ENCODE results near the gene CAMK2G. TPM values are rescaled to one million over a fixed set of nuclear protein-coding genes. Genes with fewer than 3 reads are reported as not detected.
A peak's percentile ranks its signal among the peaks of the same experiment; 100 is the strongest.

Gene CAMK2G
- total RNA-seq, 1 donor from 2014 or later = 15.9 TPM

- H3K27ac Mint-ChIP-seq = no peak overlapping the region
- H3K4me1 Mint-ChIP-seq (ENCODE audit: low read depth) = peaks cover 89% of the 10 kb centered on the region
- no peak for DNase-seq (ENCODE audit: low spot score)
- H3K9me3 Mint-ChIP-seq = no peaks in the 10 kb centered on the region
- H3K27me3 Mint-ChIP-seq (ENCODE audit: insufficient read depth) = no peaks in the 10 kb centered on the region
- no peak overlapping the region for H3K4me3 Mint-ChIP-seq
- intact Hi-C loops (cut with micrococcal nuclease) = no loop called here
- H3K36me3 Mint-ChIP-seq (ENCODE audit: low read depth) = peaks cover 24% of the 10 kb centered on the region
Observed at GRCh38 chr10:73863039-73863817, 11.1 kb downstream of the CAMK2G start.

GRCh38 chr10:73862011-73862410 is 12.3 kb downstream of the CAMK2G start:
- no peak overlapping the region for H3K4me3 Mint-ChIP-seq
- no peak overlapping the region for H3K27ac Mint-ChIP-seq
- no peaks in the 10 kb centered on the region for H3K9me3 Mint-ChIP-seq
- intact Hi-C loops (cut with micrococcal nuclease) = no loop called here
- no peak for DNase-seq (ENCODE audit: low spot score)
- H3K36me3 Mint-ChIP-seq (ENCODE audit: low read depth) = peaks cover 24% of the 10 kb centered on the region
- H3K4me1 Mint-ChIP-seq (ENCODE audit: low read depth) = peaks cover 89% of the 10 kb centered on the region
- H3K27me3 Mint-ChIP-seq (ENCODE audit: insufficient read depth) = no peaks in the 10 kb centered on the region

- DNase-seq (ENCODE audit: low spot score) = no peak
- H3K4me1 Mint-ChIP-seq (ENCODE audit: low read depth) = peaks cover 76% of the 10 kb centered on the region
- H3K4me3 Mint-ChIP-seq = peak overlapping the region; percentile 1
- peaks cover 26% of the 10 kb centered on the region for H3K36me3 Mint-ChIP-seq (ENCODE audit: low read depth)
- no peaks in the 10 kb centered on the region for H3K27me3 Mint-ChIP-seq (ENCODE audit: insufficient read depth)
- peak overlapping the region; percentile 53 for H3K27ac Mint-ChIP-seq
- intact Hi-C loops (cut with micrococcal nuclease) = no loop called here
- no peaks in the 10 kb centered on the region for H3K9me3 Mint-ChIP-seq
Observed at GRCh38 chr10:73859784-73860491, 14.4 kb downstream of the CAMK2G start.

- intact Hi-C loops (cut with micrococcal nuclease) = no loop called here
- Mint-ChIP-seq H3K4me1 (ENCODE audit: low read depth) (peaks cover 73% of the 10 kb centered on the region), H3K27me3 (ENCODE audit: insufficient read depth) (no peaks in the 10 kb centered on the region), H3K27ac (peak overlapping the region; percentile 53), H3K4me3 (peak overlapping the region; percentile 1), H3K36me3 (ENCODE audit: low read depth) (peaks cover 31% of the 10 kb centered on the region), H3K9me3 (no peaks in the 10 kb centered on the region)
- DNase-seq (ENCODE audit: low spot score) = peak; percentile 37
Observed at GRCh38 chr10:73859428-73859783, 14.9 kb downstream of the CAMK2G start.

GRCh38 chr10:73858750-73859427 is 15.5 kb downstream of the CAMK2G start:
- peak overlapping the region; percentile 77 for H3K27ac Mint-ChIP-seq
- DNase-seq (ENCODE audit: low spot score) = no peak
- peak overlapping the region; percentile 72 for H3K4me3 Mint-ChIP-seq
- H3K4me1 Mint-ChIP-seq (ENCODE audit: low read depth) = peaks cover 70% of the 10 kb centered on the region
- H3K27me3 Mint-ChIP-seq (ENCODE audit: insufficient read depth) = no peaks in the 10 kb centered on the region
- intact Hi-C loops (cut with micrococcal nuclease) = no loop called here
- no peaks in the 10 kb centered on the region for H3K9me3 Mint-ChIP-seq
- peaks cover 30% of the 10 kb centered on the region for H3K36me3 Mint-ChIP-seq (ENCODE audit: low read depth)

DNA sequence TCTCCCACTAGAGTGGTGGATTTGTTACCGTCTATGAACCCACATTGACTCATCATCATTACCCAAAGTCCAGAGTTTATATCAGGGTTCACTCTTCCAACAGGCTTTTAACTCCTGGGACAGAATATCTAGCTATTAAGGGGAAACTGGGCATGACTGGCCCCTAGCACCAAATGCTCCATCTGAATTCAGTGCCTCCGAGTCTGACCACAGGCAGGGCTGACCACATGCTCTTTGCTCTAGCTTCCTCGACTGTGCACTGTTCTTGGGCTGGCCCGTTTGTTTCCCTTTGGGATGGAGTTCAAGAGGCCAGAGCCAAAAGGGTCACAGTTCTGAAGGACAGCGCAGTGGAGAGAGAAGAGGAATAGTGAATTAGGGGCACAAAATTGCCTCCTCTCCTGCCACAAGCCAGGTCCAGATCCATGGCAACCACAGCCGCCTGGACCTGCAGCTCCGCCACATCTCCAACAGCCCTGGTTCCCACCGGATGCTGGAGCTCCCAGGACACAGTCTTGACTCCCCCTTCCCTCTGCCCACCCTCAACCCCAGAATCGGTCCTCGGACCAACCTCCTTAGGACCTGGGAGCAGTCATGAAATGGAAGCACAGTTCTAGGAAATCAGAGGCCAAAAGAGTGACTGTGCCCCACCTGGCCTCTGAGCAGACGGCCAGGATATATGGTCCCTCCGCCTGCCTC is 16.2 kb downstream of the CAMK2G start:
- peaks cover 63% of the 10 kb centered on the region for H3K4me1 Mint-ChIP-seq (ENCODE audit: low read depth)

DNA sequence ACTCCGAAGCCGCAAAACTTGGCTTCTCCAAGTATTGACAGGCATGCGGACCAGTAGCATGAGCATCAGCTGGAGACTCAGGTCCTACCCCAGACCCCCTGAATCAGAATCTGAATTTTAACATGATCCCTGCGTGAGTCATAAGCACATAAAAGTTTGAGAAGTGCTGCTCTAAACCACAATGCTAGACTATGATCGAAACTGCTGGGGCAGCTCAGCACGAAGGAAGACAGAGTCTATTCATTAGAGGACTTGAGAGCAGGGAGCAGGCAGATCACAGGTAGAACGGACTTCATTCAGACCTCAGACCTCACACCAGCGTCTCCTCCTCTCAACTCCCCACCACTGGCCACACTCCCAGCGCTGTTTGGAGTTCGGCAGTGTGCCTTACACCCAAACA is 16.9 kb downstream of the CAMK2G start:
- DNase-seq (ENCODE audit: low spot score) = peak; percentile 26
- Mint-ChIP-seq H3K27ac (peak overlapping the region; percentile 5), H3K4me1 (ENCODE audit: low read depth) (peaks cover 56% of the 10 kb centered on the region), H3K4me3 (peak overlapping the region; percentile 5), H3K36me3 (ENCODE audit: low read depth) (peaks cover 37% of the 10 kb centered on the region), H3K9me3 (no peaks in the 10 kb centered on the region), H3K27me3 (ENCODE audit: insufficient read depth) (no peaks in the 10 kb centered on the region)
- intact Hi-C loops (cut with micrococcal nuclease) = loop anchor here (1.0 kb wide), 1 partner anchor 8 kb away; no protein-coding TSS in a partner anchor

More for the DNA sequence above, 16.2 kb downstream of the CAMK2G start:
- no peaks in the 10 kb centered on the region for H3K9me3 Mint-ChIP-seq
- no peak overlapping the region for H3K27ac Mint-ChIP-seq
- H3K4me3 Mint-ChIP-seq = peak overlapping the region; percentile 5
- H3K27me3 Mint-ChIP-seq (ENCODE audit: insufficient read depth) = no peaks in the 10 kb centered on the region
- H3K36me3 Mint-ChIP-seq (ENCODE audit: low read depth) = peaks cover 33% of the 10 kb centered on the region
- DNase-seq (ENCODE audit: low spot score) = no peak
- intact Hi-C loops (cut with micrococcal nuclease) = no loop called here

GRCh38 chr10:73856261-73856660 is 18.1 kb downstream of the CAMK2G start:
- no peaks in the 10 kb centered on the region for H3K9me3 Mint-ChIP-seq

GRCh38 chr10:73855413-73855812 is 18.9 kb downstream of the CAMK2G start:
- intact Hi-C loops (cut with micrococcal nuclease) = no loop called here
- H3K36me3 Mint-ChIP-seq (ENCODE audit: low read depth) = peaks cover 42% of the 10 kb centered on the region
- H3K4me3 Mint-ChIP-seq = no peak overlapping the region
- peak overlapping the region; percentile 11 for H3K27ac Mint-ChIP-seq
- H3K4me1 Mint-ChIP-seq (ENCODE audit: low read depth) = peaks cover 46% of the 10 kb centered on the region
- H3K9me3 Mint-ChIP-seq = no peaks in the 10 kb centered on the region
- H3K27me3 Mint-ChIP-seq (ENCODE audit: insufficient read depth) = peaks cover 1% of the 10 kb centered on the region
- DNase-seq (ENCODE audit: low spot score) = no peak

More at GRCh38 chr10:73856261-73856660, 18.1 kb downstream of the CAMK2G start:
- peaks cover 42% of the 10 kb centered on the region for H3K36me3 Mint-ChIP-seq (ENCODE audit: low read depth)
- H3K27me3 Mint-ChIP-seq (ENCODE audit: insufficient read depth) = no peaks in the 10 kb centered on the region
- H3K4me1 Mint-ChIP-seq (ENCODE audit: low read depth) = peaks cover 52% of the 10 kb centered on the region
- DNase-seq (ENCODE audit: low spot score) = no peak
- no peak overlapping the region for H3K4me3 Mint-ChIP-seq
- intact Hi-C loops (cut with micrococcal nuclease) = no loop called here
- no peak overlapping the region for H3K27ac Mint-ChIP-seq

DNA sequence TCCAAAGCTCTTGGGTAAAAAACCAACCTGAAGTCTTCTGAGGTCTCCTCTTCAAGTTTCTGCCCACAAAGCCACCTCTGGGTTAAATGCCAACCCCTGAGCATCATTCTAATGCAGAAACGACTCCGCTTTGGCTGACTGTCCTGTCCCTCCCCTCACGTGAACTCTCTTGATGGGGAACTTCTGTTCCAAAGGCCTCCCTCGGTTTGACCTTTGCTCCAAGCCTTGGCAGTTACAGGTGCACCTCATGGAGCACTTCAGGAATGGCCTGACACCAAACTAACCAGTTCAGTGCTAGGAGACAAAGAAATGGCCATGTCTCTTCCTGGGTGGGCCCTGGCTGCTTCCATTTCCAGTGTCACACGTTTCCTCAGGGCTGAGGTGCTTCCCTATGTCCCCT is 20.0 kb downstream of the CAMK2G start:
- intact Hi-C loops (cut with micrococcal nuclease) = no loop called here
- DNase-seq (ENCODE audit: low spot score) = no peak
- peaks cover 39% of the 10 kb centered on the region for H3K4me1 Mint-ChIP-seq (ENCODE audit: low read depth)
- H3K27ac Mint-ChIP-seq = no peak overlapping the region
- H3K9me3 Mint-ChIP-seq = no peaks in the 10 kb centered on the region
- H3K36me3 Mint-ChIP-seq (ENCODE audit: low read depth) = peaks cover 41% of the 10 kb centered on the region
- H3K27me3 Mint-ChIP-seq (ENCODE audit: insufficient read depth) = peaks cover 1% of the 10 kb centered on the region
- no peak overlapping the region for H3K4me3 Mint-ChIP-seq

DNA sequence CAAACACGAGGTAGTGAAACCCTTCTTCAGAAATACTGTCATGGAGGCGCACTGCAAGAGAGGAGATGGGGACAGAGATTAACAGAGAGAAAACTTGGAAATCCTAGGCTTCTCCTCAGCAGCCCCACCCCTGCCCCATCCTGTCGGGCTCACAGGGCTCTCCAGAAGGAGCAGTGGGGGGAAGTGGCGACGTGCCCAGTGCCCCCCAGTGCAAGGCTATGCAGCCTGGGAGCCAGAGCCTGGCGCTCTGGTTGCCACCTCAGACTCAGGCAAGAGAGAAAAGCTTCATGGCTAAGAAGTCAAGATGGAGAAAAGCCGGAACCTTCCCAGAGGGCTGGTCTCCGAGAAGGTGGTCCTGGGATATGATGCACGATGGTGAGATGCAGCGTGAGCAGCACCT is 21.2 kb downstream of the CAMK2G start:
- intact Hi-C loops (cut with micrococcal nuclease) = no loop called here
- Mint-ChIP-seq H3K36me3 (ENCODE audit: low read depth) (peaks cover 41% of the 10 kb centered on the region), H3K4me3 (no peak overlapping the region), H3K27me3 (ENCODE audit: insufficient read depth) (peaks cover 1% of the 10 kb centered on the region), H3K4me1 (ENCODE audit: low read depth) (peaks cover 37% of the 10 kb centered on the region), H3K9me3 (no peaks in the 10 kb centered on the region), H3K27ac (no peak overlapping the region)
- DNase-seq (ENCODE audit: low spot score) = no peak

DNA sequence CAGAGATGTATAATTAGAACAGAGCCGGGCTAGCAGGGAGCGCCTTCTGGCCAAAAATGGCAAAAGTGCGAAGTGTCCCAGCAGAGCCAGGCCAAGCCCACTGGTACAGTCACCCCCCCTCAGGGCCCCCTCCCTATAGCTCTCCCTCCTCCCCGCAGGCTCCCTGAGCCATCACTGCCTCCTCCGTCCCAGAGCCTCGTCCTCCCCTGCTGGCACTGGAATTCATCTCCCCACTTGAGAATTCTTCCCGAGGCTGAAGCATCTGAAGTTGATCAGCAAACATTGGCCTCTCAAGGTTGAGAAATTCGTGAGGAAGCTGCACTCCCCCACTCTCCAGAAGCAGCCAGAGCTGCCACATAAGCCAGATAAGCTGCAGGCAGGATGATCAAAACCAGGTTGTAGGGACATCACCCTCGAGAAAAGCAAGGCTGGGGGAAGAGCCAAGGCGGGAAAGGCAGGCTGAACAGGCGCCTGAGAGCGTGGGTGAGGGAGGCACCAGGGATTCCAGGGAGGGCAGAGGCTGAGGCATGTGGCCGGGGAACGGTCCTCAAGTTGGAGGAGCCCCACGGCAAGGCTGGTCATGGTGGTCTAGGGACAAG is 23.4 kb downstream of the CAMK2G start:
- intact Hi-C loops (cut with micrococcal nuclease) = no loop called here

More for the DNA sequence above, 23.4 kb downstream of the CAMK2G start:
- Mint-ChIP-seq H3K27ac (no peak overlapping the region), H3K4me3 (no peak overlapping the region), H3K4me1 (ENCODE audit: low read depth) (peaks cover 17% of the 10 kb centered on the region), H3K36me3 (ENCODE audit: low read depth) (peaks cover 54% of the 10 kb centered on the region), H3K27me3 (ENCODE audit: insufficient read depth) (peaks cover 1% of the 10 kb centered on the region), H3K9me3 (no peaks in the 10 kb centered on the region)
- DNase-seq (ENCODE audit: low spot score) = no peak

Data from activated T-helper 1 cell treated with anti-CD3 and anti-CD28 coated beads, Interleukin-12 subunit alpha, Interleukin-12 subunit beta, Interleukin-2, Interleukin-4 antibody, amounts not matched to agents 30 ng/mL and 10 ng/mL and 1 ng/mL, durations not matched to agents 14 hours and 24 hours and 36 hours (primary cell).